ENCODE measurements around the gene EPN3.

Gene EPN3

GRCh38 chr17:50551433-50551815 is 18.9 kb downstream of the EPN3 start:
- no peak for DNase-seq

DNA sequence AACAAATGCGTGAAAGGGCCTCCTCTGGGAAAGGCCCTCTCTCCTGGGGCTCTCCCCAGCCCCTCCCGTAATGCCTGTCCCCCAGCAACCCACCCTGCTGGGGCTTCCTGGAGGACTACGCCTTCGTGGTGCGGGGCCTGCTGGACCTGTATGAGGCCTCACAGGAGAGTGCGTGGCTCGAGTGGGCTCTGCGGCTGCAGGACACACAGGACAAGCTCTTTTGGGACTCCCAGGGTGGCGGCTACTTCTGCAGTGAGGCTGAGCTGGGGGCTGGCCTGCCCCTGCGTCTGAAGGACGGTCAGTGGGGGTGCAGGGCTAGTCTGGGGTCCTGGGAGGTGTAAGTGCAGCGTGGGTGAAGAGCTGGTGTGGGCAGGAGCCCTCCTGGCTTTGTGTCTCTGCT is 19.3 kb downstream of the EPN3 start:
- no peak for DNase-seq

DNA sequence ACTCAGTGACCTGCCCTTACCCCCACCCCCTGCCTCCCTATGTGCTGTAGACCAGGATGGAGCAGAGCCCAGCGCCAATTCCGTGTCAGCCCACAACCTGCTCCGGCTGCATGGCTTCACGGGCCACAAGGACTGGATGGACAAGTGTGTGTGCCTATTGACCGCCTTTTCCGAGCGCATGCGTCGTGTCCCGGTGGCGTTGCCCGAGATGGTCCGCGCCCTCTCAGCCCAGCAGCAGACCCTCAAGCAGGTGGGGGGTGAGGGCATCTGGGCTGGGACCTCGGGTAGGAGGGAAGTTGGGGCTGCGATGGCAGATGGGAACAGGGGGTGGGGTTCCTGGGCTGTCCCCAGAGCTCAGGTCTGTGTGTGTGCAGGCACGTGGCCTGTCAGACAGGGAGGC is 21.7 kb downstream of the EPN3 start:
- no peak for DNase-seq

- no peak for DNase-seq
Measured at GRCh38 chr17:50556803-50557202, 24.3 kb downstream of the EPN3 start.

- no peak for DNase-seq
Measured at GRCh38 chr17:50557630-50558029, 25.1 kb downstream of the EPN3 start.

DNA sequence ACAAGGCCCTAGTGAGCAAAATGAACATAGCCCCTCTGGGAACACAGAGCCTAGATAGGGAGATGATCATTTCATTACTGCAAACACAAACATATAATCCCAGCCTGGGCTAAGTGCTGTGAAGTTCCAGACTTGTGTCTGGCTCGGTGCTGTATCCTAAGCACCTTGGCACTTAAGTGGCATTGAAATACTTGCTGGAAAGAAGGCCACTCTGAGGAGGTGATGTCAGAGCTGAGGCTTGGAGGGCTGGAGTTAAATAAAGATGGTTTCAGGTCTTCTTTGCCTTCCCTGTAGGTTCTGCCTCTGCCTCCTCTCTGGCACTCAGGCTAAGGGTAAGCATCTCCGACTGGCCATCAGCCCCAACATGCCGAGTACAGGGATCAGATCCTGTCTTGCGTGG is 25.6 kb downstream of the EPN3 start:
- no peak for DNase-seq

- DNase-seq = no peak
Measured at GRCh38 chr17:50558581-50558940, 26.0 kb downstream of the EPN3 start.

DNA sequence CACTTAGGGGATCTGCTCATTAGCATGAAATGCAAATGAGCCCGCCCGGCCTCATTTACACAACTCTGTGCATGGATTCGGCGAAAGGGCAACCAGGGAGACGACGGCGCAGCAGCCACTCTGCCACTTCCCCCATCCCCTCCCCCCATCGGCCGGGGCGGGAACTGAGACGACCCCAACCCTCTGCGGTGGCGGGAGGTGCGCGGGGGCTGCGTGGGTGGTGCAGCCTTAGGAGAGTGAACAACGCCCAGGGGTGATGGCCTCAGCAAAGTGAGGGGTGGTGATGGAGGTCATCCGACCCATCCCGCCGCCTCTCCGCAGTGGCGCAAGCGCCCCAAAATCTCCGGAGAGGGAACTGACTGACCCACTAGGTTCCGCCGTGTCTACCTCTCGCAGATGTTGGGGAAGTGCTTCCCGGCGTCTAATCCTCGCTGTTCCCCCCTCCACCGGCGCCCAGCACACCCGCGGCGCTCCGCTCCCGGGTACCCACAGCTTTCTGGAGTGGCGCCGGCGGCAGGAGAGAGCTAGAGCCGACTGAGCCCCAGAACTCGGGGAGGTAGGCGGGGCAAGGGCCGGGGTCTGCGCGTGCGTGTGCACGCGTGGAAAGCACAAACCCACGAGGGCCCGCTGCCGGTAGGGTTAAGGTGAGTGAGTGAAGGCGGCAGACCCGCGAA is 26.5 kb downstream of the EPN3 start:
- DNase-seq = no peak

DNA sequence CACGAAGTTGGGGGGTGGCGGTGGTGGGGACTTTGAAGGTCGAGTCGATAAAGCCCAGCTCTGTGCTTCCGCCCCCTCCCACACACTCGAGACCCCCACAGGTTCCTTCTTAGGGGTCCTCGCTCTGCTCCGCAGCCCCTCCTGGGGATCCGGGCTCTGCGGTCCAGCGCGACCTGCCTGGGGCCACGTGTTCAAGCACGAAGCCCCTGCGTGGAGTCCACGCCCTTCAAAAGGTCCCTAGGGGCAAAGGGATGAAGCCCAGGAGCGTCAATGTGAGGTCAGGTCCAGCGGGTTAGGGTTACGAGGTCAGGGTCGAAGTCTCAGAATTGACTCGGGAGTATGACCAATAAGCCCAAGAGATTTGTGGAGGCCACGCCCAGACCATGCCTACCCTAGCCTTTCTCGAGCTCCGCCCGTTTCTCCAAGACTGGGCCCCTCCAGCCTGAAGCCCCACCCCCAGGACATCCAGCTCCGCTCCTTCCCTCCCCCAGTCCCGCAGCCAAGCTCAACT is 27.2 kb downstream of the EPN3 start:
- no peak for DNase-seq

DNA sequence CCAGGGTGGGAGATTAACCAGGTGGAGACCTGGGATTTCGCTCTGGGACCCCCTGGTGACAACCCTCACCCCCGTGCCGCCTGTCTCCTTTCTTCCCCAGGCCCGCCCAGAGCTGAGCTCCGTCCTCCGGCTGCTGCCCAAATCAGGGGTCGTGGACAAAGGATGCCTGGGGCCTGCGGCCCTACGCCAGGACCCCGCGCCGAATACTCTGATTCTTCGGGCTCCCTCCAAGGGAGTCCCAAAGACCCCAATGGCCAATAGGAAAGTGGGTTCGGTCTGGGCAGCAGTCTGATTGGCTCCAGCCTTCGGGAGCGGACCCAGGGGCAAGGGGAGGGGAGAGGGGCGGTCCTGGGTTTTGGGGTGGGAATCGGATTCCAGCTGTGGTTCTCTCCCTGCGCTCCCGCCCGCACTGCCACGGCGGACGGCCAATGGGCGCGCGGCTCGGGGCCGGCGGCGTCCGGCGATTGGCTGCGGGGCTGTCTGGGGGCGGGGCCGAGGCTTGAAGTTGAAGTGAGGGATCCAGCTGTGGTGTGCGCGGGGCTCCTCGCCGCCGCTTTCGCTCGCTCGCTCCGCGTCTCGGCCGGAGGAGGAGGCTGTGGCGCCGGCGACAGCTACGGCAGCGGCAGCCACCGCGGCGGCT is 27.8 kb downstream of the EPN3 start, which contains the start of gene CACNA1G:
TSS of gene CACNA1G (plus strand) at position 531 of the 640 bp plus-strand sequence. CDS start 745 bp downstream, outside the sequence.
- DNase-seq = peak; percentile 15

- no peak for DNase-seq
Measured at GRCh38 chr17:50560931-50561745, 28.6 kb downstream of the EPN3 start.

DNA sequence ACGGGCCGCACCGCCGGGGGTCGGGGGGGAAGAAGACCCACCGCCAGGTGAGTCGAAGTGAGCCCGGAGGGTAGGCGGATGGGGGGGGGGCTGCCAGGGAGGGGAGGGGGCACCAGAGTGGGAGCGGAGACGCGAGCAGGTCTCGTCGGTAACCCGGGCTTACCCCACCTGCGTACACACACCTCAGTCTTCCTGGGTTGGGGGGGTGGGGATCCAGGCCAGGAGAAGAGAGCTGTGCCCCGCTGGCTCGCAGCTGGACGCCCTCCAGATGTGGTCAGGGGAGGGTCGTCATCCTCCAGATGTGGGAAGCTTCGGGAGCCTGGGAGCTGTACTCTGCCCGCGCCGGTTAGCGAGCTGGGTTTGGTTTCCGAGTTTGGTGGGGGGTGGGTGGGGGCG is 29.2 kb downstream of the EPN3 start:
- no peak for DNase-seq

DNA sequence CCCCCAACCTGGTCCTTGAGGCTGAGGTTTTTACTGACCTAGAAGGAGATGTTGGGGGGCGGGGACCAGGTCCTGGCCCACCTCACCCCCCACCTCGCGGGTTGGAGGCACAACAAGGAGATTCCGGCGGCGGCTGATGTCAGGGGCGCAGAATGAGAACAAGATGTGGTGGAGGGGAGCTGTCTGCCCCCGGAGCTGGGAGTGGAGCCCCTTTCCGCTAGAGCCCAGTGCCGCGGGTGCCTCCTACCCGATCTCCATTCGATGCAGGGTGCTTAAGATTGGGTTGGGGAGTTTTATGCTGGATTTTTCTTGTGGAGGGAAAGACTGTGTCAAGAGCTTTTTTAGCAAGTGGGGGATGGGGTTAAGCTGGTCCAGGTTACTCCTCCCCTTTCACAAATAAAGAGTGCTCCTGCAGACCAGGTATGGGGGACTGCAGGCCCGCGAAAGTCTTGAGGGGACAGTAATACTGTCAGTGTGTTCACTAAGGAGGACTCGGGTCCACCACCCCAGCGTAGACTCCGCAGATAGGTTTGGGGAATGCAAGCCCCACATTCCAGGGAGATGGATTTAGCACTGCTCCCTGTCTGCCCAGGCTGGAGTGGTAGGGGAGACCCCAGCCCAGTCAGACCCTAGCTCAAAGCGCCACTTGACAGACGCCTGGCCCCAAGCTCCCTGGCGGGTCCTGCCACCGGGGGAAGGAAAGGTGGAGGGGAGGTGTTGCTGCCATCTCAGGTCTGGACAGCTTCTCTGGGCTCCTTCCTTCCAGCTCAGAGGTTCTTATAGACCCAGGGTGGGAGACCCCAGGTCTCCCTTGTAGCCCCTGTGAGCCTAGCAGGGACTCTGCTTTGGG is 29.9 kb downstream of the EPN3 start:
- no peak for DNase-seq

- DNase-seq = no peak
Measured at GRCh38 chr17:50563092-50563511, 30.6 kb downstream of the EPN3 start.

DNA sequence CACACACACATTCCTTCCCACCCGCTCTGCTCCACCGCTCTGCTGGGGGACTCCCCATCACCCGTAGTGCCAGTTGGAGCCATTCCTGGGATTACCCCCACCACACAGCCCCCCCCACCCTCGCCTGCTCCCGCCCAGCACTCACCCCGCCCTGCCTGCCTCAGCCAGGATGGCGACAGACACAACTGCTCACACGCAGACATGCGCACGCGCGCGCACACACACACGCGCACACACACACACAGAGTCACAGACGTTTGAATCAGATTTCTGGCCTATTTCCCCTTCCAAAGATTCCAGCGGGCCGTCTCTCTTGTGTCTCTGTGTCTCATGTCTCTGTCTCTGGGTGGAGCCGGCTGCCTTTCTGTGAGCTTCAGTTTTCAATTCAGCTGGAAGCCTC is 32.4 kb downstream of the EPN3 start:
- no peak for DNase-seq

DNA sequence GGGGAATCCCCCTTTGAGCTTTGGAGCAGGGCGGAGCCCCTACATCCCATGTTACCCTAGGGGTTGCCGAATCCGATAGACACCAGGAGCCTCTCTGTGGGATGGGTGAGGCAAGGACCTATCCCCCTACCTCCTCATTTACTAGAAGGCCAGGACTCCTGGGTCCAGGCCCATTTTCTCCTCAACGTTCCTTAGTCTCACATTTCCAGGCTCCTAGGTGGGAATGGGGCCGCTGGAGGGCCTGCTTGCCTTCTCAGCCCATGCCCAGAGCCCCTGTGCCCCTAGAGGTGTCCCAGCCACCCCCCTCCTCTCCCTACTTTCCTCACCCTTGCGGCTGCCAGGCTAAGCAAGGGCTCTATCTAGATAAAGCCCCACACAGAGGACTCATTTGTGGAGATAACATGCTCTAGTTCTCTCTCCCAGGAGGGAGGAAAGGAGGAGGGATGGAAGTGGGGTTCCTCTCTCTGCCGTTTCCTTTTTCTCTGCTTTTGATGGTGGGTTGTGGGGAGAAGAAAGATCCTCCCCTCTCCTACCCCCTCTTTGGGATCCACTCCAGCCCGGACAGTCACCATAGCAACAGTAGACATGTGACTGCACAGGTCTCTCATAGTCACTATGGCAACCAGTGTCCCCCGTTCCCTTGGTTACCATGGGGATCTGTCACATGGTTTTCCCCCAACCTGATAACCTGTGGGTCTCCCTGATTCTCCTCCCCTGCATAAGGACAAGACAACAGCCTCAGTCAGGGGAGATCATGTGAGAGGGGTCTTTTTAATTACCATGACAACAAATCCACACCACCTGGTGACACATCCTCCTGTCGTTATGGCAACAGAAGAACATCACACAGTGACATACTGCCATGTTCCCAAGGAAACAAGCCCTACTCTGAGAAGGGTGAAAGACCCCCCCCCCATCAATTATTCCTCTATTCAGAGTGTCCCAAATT is 33.1 kb downstream of the EPN3 start:
- no peak for DNase-seq

DNA sequence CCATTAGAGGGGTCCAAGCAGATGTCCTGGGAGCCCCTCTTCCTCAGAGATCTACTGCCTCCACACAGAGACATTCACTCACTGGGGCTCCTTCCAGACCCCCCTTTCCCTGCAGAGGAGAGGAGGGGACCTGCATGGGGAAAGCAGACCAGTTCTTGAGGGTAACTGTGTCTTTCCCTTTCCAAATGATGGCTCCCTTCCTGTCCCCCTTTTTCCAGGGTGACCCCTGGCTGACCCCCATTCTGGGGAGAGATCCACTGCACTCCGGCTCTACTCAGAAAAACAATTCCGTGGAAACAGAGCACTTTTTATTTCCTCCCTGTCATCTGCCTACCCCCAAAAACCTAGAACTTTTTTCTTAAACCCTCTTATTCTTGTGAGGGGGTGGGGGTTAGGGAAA is 34.4 kb downstream of the EPN3 start:
- DNase-seq = no peak

DNA sequence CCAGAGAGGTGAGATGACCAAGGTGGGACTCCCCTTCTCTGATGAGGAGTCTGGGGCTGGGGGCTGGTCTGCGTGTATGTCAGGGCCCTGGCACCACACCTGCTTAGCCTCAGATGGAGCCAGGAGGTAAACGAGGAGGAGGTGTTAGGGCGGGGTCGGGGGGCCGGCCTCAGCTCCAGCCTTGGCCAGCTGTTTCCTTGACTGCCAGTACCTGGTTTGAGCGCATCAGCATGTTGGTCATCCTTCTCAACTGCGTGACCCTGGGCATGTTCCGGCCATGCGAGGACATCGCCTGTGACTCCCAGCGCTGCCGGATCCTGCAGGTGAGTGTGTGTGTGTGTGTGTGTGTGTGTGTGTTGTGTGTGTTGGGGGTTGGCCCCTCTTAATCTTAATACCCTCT is 36.1 kb downstream of the EPN3 start:
- DNase-seq = no peak

DNA sequence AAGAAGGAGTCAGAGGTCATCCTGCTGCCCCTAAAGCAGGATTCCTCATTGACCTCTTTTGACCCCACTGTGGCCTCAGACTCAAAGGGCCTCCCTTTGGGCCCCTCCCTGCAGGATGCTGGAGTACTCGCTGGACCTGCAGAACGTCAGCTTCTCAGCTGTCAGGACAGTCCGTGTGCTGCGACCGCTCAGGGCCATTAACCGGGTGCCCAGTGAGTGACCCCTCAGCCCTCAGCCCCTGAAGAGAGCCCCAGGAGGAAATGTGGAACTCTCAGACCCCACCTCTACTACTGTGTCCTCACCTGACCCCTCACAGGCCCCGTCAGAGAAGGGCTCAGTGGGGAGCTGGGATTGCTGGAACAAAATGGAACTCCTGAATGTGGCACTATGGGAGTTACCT is 37.1 kb downstream of the EPN3 start:
- no peak for DNase-seq

- no peak for DNase-seq
Measured at GRCh38 chr17:50570032-50570431, 37.5 kb downstream of the EPN3 start.

DNA sequence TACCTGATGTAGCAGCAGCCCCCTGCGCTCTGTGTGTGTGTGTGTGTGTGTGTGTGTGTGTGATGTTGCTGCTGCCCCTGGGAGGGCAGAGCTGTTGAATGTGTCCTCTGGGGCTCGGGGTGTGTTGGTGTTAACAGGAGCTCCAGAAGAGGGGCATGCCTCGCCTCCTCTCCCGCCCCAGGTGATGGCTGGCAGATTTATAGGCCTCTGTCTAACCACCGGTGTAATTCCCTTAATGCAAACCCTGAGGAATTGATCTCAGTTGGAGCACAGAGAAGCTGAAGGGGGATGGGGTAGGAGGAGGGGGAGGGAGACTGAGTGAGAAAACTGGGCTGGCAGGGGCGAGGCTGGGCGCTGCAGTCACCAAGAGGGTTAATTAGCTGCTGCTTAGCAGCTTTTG is 38.0 kb downstream of the EPN3 start:
- DNase-seq = no peak

GRCh38 chr17:50571681-50572080 is 39.1 kb downstream of the EPN3 start:
- no peak for DNase-seq
